HCT116 (cell line): Measurements from ENCODE around the gene SPATA31E1. TPM values are rescaled to one million over a fixed set of nuclear protein-coding genes. Genes with fewer than 3 reads are reported as not detected.

Source experiments
- ATAC-seq: fragments of 200-7000 bp; cut with Tn5 transposase; 2 replicates; pipeline ENCODE4 v1.9.1; 2020; ENCODE audit warnings: mild to moderate bottlenecking, moderate library complexity
- BruUV-seq: library from RNA; stranded (reverse); fragments of 400-500 nt; replicated peaks from 2 replicates; lab custom pipeline; 2021; lab: Mats Ljungman, UMichigan
- CTCF ChIA-PET: fragments of 300-600 bp; sonication (Branson Sonifier 250); formaldehyde crosslinking; loops from one replicate; lab custom pipeline; 2021; ENCODE audit warnings: antibody characterized with exemption; lab: Charles Lee
- POLR2A ChIA-PET: fragments of 300-600, 350-600 bp; sonication (Branson Sonifier 250); formaldehyde crosslinking; loops from one replicate; lab custom pipeline; 2021; ENCODE audit warnings: antibody characterized with exemption; lab: Charles Lee
- RAD21 ChIA-PET, 2 experiments: fragments of 300-600 bp; sonication (Branson Sonifier 250); formaldehyde crosslinking; loops; one replicate each; lab custom pipeline; 2023; ENCODE audit warnings: low total read pairs in 2 of 2; ENCODE audit not compliant: uncharacterized antibody in 2 of 2, unreplicated experiment in 2 of 2, low non-redundant PET in 1 of 2; lab: Charles Lee
- DNase-seq: peaks from one replicate; pipeline ENCODE4 v3.0.0-alpha.2; 2010; ENCODE audit warnings: low read depth, low spot score
- H2AFZ ChIP-seq: fragments of 200-600 bp; shearing (Covaris generic), sonication (generic); 2 replicates; pipeline ENCODE4 v1.6.1; 2017; ENCODE audit warnings: low read depth, mixed run types, mixed read lengths, antibody characterized with exemption, low read length; ENCODE audit not compliant: poor library complexity, severe bottlenecking
- H3K27ac ChIP-seq: 2 replicates; pipeline ENCODE4 v1.5.1; 2012; ENCODE audit warnings: low read depth, low read length
- H3K27me3 ChIP-seq: fragments of 200-600 bp; sonication (generic); 2 replicates; pipeline ENCODE4 v1.6.1; 2016; ENCODE audit warnings: mixed run types, low read length, mixed read lengths; ENCODE audit not compliant: insufficient read depth
- H3K36me3 ChIP-seq, 2 experiments: fragments of 200-500 bp in 1 of 2; fragments of 200-600 bp in 1 of 2; sonication (Bioruptor generic) in 1 of 2; sonication (generic) in 1 of 2; 2 replicates each; pipeline versions ENCODE4 v1.5.1 to v1.6.1; 2014 to 2016; ENCODE audit warnings: low read length in 2 of 2, inconsistent platforms in 1 of 2, mixed read lengths in 1 of 2, mixed run types in 1 of 2; ENCODE audit not compliant: insufficient read depth in 2 of 2, control insufficient read depth in 1 of 2
- H3K4me1 ChIP-seq, 2 experiments: fragments of 200-600 bp in 1 of 2; sonication (generic) in 1 of 2; 2 replicates each; pipeline versions ENCODE4 v1.5.1 to v1.6.1; 2012 to 2017; ENCODE audit warnings: low read length in 2 of 2, inconsistent platforms in 1 of 2, mild to moderate bottlenecking in 1 of 2, mixed read lengths in 1 of 2, mixed run types in 1 of 2, moderate library complexity in 1 of 2; ENCODE audit not compliant: insufficient read depth in 2 of 2, control insufficient read depth in 1 of 2
- H3K4me2 ChIP-seq: fragments of 200-600 bp; sonication (generic); 2 replicates; pipeline ENCODE4 v1.6.1; 2017; ENCODE audit warnings: mixed run types, low read length, mixed read lengths
- H3K4me3 ChIP-seq, 2 experiments: fragments of 200-600 bp in 1 of 2; sonication (generic) in 1 of 2; replicated peaks in 1 of 2; 2 replicates each; pipeline ENCODE4 v1.5.1; 2011 to 2016; ENCODE audit warnings: low read length in 2 of 2, control low read depth in 1 of 2, low read depth in 1 of 2, mild to moderate bottlenecking in 1 of 2, mixed read lengths in 1 of 2, mixed run types in 1 of 2
- H3K79me2 ChIP-seq: fragments of 200-600 bp; sonication (generic); 2 replicates; pipeline ENCODE4 v1.6.1; 2017; ENCODE audit warnings: mild to moderate bottlenecking, mixed run types, low read length, moderate library complexity, mixed read lengths; ENCODE audit not compliant: insufficient read depth
- H3K9ac ChIP-seq: fragments of 200-600 bp; sonication (generic); 2 replicates; pipeline ENCODE4 v1.6.1; 2016; ENCODE audit warnings: low read length, mixed read lengths
- H3K9me2 ChIP-seq: fragments of 200-600 bp; sonication (generic), shearing (Covaris generic); 2 replicates; pipeline ENCODE4 v1.6.1; 2017; ENCODE audit warnings: mixed run types, mild to moderate bottlenecking, moderate library complexity; ENCODE audit not compliant: insufficient read depth
- H3K9me3 ChIP-seq, 2 experiments: fragments of 200-500 bp in 1 of 2; fragments of 200-600 bp in 1 of 2; sonication (Bioruptor generic) in 1 of 2; sonication (generic) in 1 of 2; 2 replicates each; pipeline ENCODE4 v1.6.1; 2014 to 2017; ENCODE audit warnings: low read length in 2 of 2, mixed read lengths in 2 of 2, inconsistent platforms in 1 of 2, low read depth in 1 of 2, mild to moderate bottlenecking in 1 of 2, mixed run types in 1 of 2, moderate library complexity in 1 of 2; ENCODE audit not compliant: control insufficient read depth in 1 of 2, insufficient read depth in 1 of 2
- H4K20me1 ChIP-seq: fragments of 200-600 bp; sonication (generic), shearing (Covaris generic); 2 replicates; pipeline ENCODE4 v1.6.1; 2017; ENCODE audit warnings: mixed run types, mild to moderate bottlenecking, moderate library complexity; ENCODE audit not compliant: insufficient read depth
- ATF3 ChIP-seq: IDR thresholded peaks from 2 replicates; pipeline ENCODE4 v1.6.1; 2012
- EGR1 ChIP-seq: IDR thresholded peaks from 2 replicates; pipeline ENCODE4 v1.6.1; 2012; ENCODE audit warnings: low read depth
- ELF1 ChIP-seq: IDR thresholded peaks from 2 replicates; pipeline ENCODE4 v1.6.1; 2012; ENCODE audit warnings: low read depth, borderline replicate concordance
- EZH2 ChIP-seq: fragments of 200-600 bp; sonication (generic); IDR thresholded peaks from 2 replicates; pipeline ENCODE4 v1.6.1; 2017; ENCODE audit warnings: antibody characterized with exemption, mixed run types
- FOSL1 ChIP-seq: IDR thresholded peaks from 2 replicates; pipeline ENCODE4 v1.6.1; 2012; ENCODE audit warnings: low read depth
- JUND ChIP-seq: IDR thresholded peaks from 2 replicates; pipeline ENCODE4 v1.6.1; 2012
- RAD21 ChIP-seq: IDR thresholded peaks from 2 replicates; pipeline ENCODE4 v1.6.1; 2012; ENCODE audit warnings: low read depth, mild to moderate bottlenecking
- REST ChIP-seq: IDR thresholded peaks from 2 replicates; pipeline ENCODE4 v1.6.1; 2012; ENCODE audit warnings: low read depth
- SIN3A ChIP-seq: IDR thresholded peaks from 2 replicates; pipeline ENCODE4 v1.6.1; 2012; ENCODE audit warnings: low read depth
- SP1 ChIP-seq: IDR thresholded peaks from 2 replicates; pipeline ENCODE4 v1.6.1; 2012; ENCODE audit warnings: low read depth
- ZFX ChIP-seq: fragments of 450-650 bp; IDR thresholded peaks from 2 replicates; pipeline ENCODE4 v1.6.1; 2017
- ZNF274 ChIP-seq: fragments of 200-500 bp; sonication (Bioruptor generic); IDR thresholded peaks from 2 replicates; pipeline ENCODE4 v1.6.1; 2014; ENCODE audit warnings: mild to moderate bottlenecking, low read depth, low read length, inconsistent platforms
- intact Hi-C: fragments of 100-400 bp; cut with micrococcal nuclease; formaldehyde crosslinking; loops from 2 replicates; pipeline ENCODE4 v1.10.0; 2022
- total RNA-seq: library from RNA; stranded (reverse); gene quantifications from one replicate; pipeline ENCODE4 v1.2.1, GENCODE V29; 2021; ENCODE audit not compliant: unreplicated experiment

SPATA31E1 gene
- total RNA-seq, 1 experiment from 2014 or later: not detected

GRCh38 chr9:87857141-87857947, 25.3 kb upstream of the SPATA31E1 start:
- no peak overlapping the region for H3K9ac ChIP-seq
- peaks cover under 1 to 5% of the 10 kb centered on the region in 2 experiments; a peak in 3 of 4 replicates for H3K4me1 ChIP-seq
- H3K79me2 ChIP-seq: no peaks in the 10 kb centered on the region
- no peak overlapping the region for H2AFZ ChIP-seq
- ChIA-PET RAD21 (no interaction called here), CTCF (no interaction called here), POLR2A (no interaction called here)
- ATAC-seq: no peak
- TF ChIP-seq SIN3A (no peak), JUND (no peak), ZNF274 (no peak), REST (no peak), FOSL1 (no peak)
- no peak for DNase-seq
- H3K27me3 ChIP-seq: no peaks in the 10 kb centered on the region
- intact Hi-C loops: no loop called here
- H3K4me2 ChIP-seq: no peak overlapping the region
- no peaks in the 10 kb centered on the region for H3K9me2 ChIP-seq
- no peak overlapping the region for H3K27ac ChIP-seq
- no TSS peak for BruUV-seq
- H3K36me3 ChIP-seq: no peaks in the 10 kb centered on the region
- no peaks in the 10 kb centered on the region for H4K20me1 ChIP-seq
- H3K9me3 ChIP-seq: no peaks in the 10 kb centered on the region
- H3K4me3 ChIP-seq: no peak overlapping the region

GRCh38 chr9:87857948-87858335, 24.7 kb upstream of the SPATA31E1 start:
- ChIA-PET CTCF (no interaction called here), POLR2A (no interaction called here), RAD21 (no interaction called here)
- DNase-seq (no peak), ATAC-seq (no peak)
- intact Hi-C loops: no loop called here
- Histone ChIP-seq H3K79me2 (no peaks in the 10 kb centered on the region), H3K27ac (no peak overlapping the region), H2AFZ (no peak overlapping the region), H3K9ac (no peak overlapping the region), H3K4me1 (peaks cover 3 to 11% of the 10 kb centered on the region in 2 experiments; a peak in 3 of 4 replicates), H3K4me2 (no peak overlapping the region), H3K9me3 (no peaks in the 10 kb centered on the region), H3K9me2 (no peaks in the 10 kb centered on the region), H3K27me3 (no peaks in the 10 kb centered on the region), H3K4me3 (no peak overlapping the region), H4K20me1 (no peaks in the 10 kb centered on the region), H3K36me3 (no peaks in the 10 kb centered on the region)
- BruUV-seq: no TSS peak
- no peak for TF ChIP-seq ATF3
- no peak for TF ChIP-seq RAD21
- TF ChIP-seq SP1: no peak
- no peak for TF ChIP-seq ZFX
- no peak for TF ChIP-seq ZNF274
- TF ChIP-seq EZH2: no peak
- TF ChIP-seq EGR1: no peak
- TF ChIP-seq ELF1: no peak
